GM21529 (cell line): ENCODE results near the gene MYL2.
"Not testable (repeated sequence)": the region's sequence is repeated elsewhere in the genome, so short reads cannot be mapped to it uniquely, and the experiment has no call there.

Source experiments
- ATAC-seq: cut with Tn5 transposase; IDR thresholded peaks from one replicate; pipeline ENCODE4 v1.9.1; 2021; ENCODE audit not compliant: unreplicated experiment

The MYL2 gene, protein sequence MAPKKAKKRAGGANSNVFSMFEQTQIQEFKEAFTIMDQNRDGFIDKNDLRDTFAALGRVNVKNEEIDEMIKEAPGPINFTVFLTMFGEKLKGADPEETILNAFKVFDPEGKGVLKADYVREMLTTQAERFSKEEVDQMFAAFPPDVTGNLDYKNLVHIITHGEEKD

GRCh38 chr12:110920324-110920910 lies at the start of gene MYL2:
Gene MYL2 (minus strand): TSS chr12:110920579. CDS start chr12:110920529, 50 bp downstream.
- no peak for ATAC-seq

- no peak for ATAC-seq
Measured at GRCh38 chr12:110966081-110966760, 45.8 kb upstream of the MYL2 start.

- no peak for ATAC-seq
Measured at GRCh38 chr12:110965574-110965973, 45.2 kb upstream of the MYL2 start.

GRCh38 chr12:110960795-110961194 lies 40.4 kb upstream of the MYL2 start:
- no peak for ATAC-seq

DNA sequence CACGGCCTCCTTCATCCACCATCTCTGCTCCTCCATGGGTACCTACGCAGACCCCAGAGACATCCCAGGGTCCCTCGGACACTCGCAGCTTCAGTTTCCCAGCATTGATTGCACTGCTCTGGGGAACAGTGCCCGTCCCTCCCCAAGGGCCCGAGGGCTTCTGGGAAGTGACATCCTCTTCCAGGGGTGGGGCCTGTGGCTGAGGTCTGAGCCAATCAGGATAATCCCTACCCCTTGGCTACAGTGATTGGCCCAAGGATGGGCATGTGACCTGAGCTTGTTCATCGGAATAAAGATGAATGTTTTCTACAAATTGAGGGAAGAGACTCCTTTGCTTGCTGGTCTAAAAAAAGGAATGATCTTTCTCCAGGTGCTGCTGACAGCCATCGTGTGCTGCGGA lies 37.3 kb upstream of the MYL2 start:
- ATAC-seq, result no peak

DNA sequence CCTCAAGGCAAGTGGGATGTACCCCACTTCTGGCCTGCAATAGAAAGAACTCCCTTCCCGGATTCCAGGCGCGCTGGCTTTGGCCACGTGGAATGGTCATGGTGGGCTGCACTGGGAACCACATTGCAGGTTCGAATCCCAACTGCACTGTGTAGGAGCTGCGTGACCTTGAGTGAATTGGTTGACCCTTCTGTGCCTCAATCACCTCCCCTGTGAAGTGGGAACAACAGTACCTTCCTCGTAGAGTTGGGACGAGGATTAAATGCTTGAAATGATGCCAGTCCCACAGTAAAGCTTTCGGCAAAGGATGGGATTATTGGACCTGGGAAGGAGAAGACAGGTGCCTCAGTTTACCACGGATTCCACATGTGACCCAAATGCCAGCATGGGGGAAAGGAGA lies 36.8 kb upstream of the MYL2 start:
- ATAC-seq, result no peak

DNA sequence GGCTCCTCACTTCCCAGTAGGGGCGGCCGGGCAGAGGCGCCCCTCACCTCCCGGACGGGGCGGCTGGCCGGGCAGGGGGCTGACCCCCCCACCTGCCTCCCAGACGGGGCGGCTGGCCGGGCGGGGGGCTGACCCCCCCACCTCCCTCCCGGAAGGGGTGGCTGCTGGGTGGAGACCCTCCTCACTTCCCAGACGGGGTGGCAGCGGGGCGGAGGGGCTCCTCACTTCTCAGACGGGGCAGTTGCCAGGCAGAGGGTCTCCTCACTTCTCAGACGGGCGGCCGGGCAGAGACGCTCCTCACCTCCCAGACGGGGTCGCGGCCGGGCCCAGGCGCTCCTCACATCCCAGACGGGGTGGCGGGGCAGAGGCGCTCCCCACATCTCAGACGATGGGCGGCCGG lies 30.5 kb upstream of the MYL2 start:
- not testable (repeated sequence) for ATAC-seq

DNA sequence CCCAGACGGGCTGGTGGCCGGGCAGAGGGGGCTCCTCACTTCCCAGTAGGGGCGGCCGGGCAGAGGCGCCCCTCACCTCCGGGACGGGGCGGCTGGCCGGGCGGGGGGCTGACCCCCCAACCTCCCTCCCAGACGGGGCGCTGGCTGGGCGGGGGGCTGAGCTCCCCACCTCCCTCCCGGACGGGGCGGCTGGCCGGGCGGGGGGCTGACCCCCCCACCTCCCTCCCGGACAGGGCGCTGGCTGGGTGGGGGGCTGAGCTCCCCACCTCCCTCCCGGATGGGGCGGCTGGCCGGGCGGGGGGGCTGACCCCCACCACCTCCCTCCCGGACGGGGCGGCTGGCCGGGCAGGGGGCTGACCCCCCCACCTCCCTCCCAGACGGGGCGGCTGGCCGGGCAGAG lies 30.1 kb upstream of the MYL2 start:
- ATAC-seq, result not testable (repeated sequence)

DNA sequence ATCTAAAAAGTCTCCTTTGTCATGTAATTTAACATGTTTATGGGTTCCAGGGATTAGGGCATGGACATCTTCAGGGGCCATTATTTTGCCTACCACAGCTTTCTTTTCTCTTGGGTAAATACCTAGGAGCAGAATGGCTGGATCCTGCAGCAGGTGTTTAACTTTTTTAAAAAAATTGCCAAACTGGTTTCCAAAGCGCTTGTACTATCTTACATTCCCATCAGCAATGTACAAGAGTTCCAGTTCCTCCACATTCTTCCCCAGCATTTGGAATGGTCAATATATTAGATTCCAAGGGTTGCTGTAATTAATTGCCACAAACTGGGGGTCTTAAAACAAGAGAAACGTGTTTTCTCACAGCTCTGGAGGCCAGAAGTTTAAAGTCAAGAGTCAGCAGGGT lies 27.7 kb upstream of the MYL2 start:
- ATAC-seq, result no peak

DNA sequence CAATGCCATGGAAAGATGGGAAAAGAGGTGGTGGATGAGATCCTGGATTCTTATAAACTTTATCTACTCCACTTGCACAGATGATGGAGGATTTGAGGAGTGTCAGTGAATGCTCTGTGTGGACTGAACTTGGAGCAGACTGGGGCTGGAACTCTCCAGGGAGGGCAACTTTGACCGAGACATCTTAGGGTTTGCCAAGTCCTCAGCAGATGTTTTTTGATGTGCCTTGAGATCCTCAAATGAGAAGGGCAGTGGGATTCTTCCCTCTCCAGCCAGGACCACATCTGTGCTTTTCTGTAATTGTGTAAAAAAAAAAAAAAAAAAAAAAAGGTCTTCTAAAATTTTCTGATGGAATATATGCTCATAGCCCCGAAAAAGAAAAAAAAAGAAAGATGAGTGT lies 23.0 kb upstream of the MYL2 start:
- no peak for ATAC-seq

- no peak for ATAC-seq
Measured at GRCh38 chr12:110941391-110941790, 21.0 kb upstream of the MYL2 start.

DNA sequence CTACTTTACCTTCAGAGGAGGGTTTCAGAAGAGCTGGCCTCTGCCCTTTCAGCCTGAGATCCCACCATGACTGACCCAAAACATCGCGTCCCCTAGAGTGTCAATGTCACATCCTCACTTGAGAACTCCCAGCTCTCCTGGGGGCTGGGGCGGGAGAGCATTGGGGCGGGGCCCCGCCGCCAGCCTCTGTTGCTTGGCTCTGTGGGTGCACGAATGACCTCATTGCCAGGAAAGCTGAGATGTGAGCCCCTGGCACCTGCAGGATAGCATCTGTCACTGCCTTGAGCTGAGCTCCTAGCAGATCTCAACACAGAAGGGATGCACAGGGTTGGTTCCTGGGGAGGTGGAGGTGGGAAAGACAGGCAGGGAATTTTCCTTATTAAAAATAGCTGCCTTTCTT lies 20.6 kb upstream of the MYL2 start:
- ATAC-seq, result no peak

- no peak for ATAC-seq
Measured at GRCh38 chr12:110940296-110940695, 19.9 kb upstream of the MYL2 start.

- no peak for ATAC-seq
Measured at GRCh38 chr12:110937104-110937641, 16.8 kb upstream of the MYL2 start.

GRCh38 chr12:110936367-110937103 lies 16.2 kb upstream of the MYL2 start:
- no peak for ATAC-seq

DNA sequence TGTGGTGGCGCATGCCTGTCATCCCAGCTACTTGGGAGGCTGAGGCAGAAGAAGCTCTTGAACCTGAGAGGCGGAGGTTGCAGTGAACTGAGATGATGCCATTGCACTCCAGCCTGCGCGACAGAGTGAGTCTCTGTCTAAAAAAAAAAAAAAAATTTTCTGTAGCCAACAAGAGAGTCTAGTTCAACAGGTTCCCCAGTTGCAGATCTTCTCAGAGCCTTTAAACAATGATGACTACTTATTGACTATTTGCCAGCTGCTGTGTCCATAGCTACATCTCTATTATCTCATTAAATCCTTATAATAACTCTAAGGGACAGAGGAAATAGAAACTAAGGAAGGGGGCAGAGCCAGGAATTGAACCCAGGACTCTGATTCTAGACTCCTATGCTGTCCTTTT lies 15.2 kb upstream of the MYL2 start:
- no peak for ATAC-seq

- no peak for ATAC-seq
Measured at GRCh38 chr12:110934093-110934852, 13.9 kb upstream of the MYL2 start.

GRCh38 chr12:110933326-110933974 lies 13.1 kb upstream of the MYL2 start:
- ATAC-seq, result no peak

- ATAC-seq, result no peak
Measured at GRCh38 chr12:110932046-110932445, 11.7 kb upstream of the MYL2 start.

DNA sequence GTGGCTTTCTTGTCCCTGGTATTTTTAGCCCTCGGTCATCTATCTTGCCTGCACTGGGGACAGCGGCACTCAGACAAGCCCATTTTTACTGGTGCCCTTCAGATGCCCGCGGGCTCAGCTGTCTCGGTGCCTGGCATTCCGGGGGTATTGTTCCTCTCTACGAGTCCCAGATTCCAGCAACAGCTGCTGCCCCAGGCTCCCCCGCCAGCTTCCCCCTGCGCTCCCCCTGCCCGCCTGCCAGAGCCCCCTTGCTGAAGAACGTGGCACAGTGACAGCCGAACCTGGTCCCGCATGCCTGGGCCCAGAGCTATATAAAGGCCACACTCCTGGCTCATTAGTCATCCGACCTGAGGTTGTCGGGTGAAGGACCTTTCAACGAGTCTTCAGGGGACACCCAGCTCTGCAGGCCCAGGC lies 10.9 kb upstream of the MYL2 start:
- no peak for ATAC-seq
